HG02973 (cell line): Measurements from ENCODE around the gene CCL17.

Experiments used
- ATAC-seq: cut with Tn5 transposase; IDR thresholded peaks from one replicate; pipeline ENCODE4 v1.9.1; 2021; ENCODE audit warnings: moderate library complexity; ENCODE audit not compliant: unreplicated experiment

The CCL17 gene

GRCh38 chr16:57377080-57377841, 27.3 kb upstream of the CCL17 start:
- ATAC-seq, result peak; percentile 82

GRCh38 chr16:57379579-57379978, 25.0 kb upstream of the CCL17 start:
- ATAC-seq, result no peak

GRCh38 chr16:57380671-57381462, 23.7 kb upstream of the CCL17 start:
- ATAC-seq, result no peak

GRCh38 chr16:57381791-57382534, 22.6 kb upstream of the CCL17 start:
- no peak for ATAC-seq

GRCh38 chr16:57382535-57383275, 21.9 kb upstream of the CCL17 start:
- no peak for ATAC-seq

GRCh38 chr16:57383276-57384247, 21.0 kb upstream of the CCL17 start:
- ATAC-seq, result no peak

- no peak for ATAC-seq
These were observed 20.1 kb upstream of the CCL17 start for GRCh38 chr16:57384248-57385070.

GRCh38 chr16:57385083-57385482, 19.5 kb upstream of the CCL17 start:
- no peak for ATAC-seq

GRCh38 chr16:57386381-57386951, 18.1 kb upstream of the CCL17 start:
- no peak for ATAC-seq

- ATAC-seq, result peak; percentile 30
These were observed 16.8 kb upstream of the CCL17 start for GRCh38 chr16:57387598-57388354.

- ATAC-seq, result peak; percentile 52
These were observed 16.0 kb upstream of the CCL17 start for GRCh38 chr16:57388359-57389086.

- ATAC-seq, result no peak
These were observed 15.5 kb upstream of the CCL17 start for GRCh38 chr16:57389087-57389468.

- no peak for ATAC-seq
These were observed 13.8 kb upstream of the CCL17 start for GRCh38 chr16:57390636-57391295.

- ATAC-seq, result no peak
These were observed 13.3 kb upstream of the CCL17 start for GRCh38 chr16:57391300-57391699.

- ATAC-seq, result no peak
These were observed 12.9 kb upstream of the CCL17 start for GRCh38 chr16:57391708-57392107.

GRCh38 chr16:57392694-57393093, 11.9 kb upstream of the CCL17 start:
- no peak for ATAC-seq

- ATAC-seq, result no peak
These were observed 10.1 kb upstream of the CCL17 start for GRCh38 chr16:57394444-57394843.
